Glutamatergic neuron (in vitro differentiated cells): ENCODE results near the gene SPAG17. TPM values are rescaled to one million over a fixed set of nuclear protein-coding genes. Genes with fewer than 3 reads are reported as not detected.

Experiments used
- DNase-seq: peaks from one replicate; pipeline ENCODE4 v3.0.0; 2022
- H3K27ac Mint-ChIP-seq: one replicate; pipeline ENCODE4 v1.8.0; 2020; ENCODE audit warnings: mild to moderate bottlenecking, mixed read lengths, inconsistent platforms; ENCODE audit not compliant: unreplicated experiment
- H3K27me3 Mint-ChIP-seq: one replicate; pipeline ENCODE4 v1.8.0; 2020; ENCODE audit warnings: mild to moderate bottlenecking, moderate library complexity, mixed read lengths, inconsistent platforms; ENCODE audit not compliant: unreplicated experiment
- H3K36me3 Mint-ChIP-seq: one replicate; pipeline ENCODE4 v1.8.0; 2020; ENCODE audit warnings: mild to moderate bottlenecking, mixed read lengths, inconsistent platforms; ENCODE audit not compliant: unreplicated experiment
- H3K4me1 Mint-ChIP-seq: one replicate; pipeline ENCODE4 v1.8.0; 2020; ENCODE audit warnings: mild to moderate bottlenecking, low read depth, mixed read lengths, inconsistent platforms; ENCODE audit not compliant: unreplicated experiment
- H3K4me3 Mint-ChIP-seq: one replicate; pipeline ENCODE4 v1.8.0; 2020; ENCODE audit warnings: mild to moderate bottlenecking, mixed read lengths, inconsistent platforms; ENCODE audit not compliant: unreplicated experiment
- H3K9me3 Mint-ChIP-seq: one replicate; pipeline ENCODE4 v1.8.0; 2020; ENCODE audit warnings: mild to moderate bottlenecking, moderate library complexity, mixed read lengths, inconsistent platforms; ENCODE audit not compliant: unreplicated experiment
- total RNA-seq: library from RNA; stranded (reverse); fragmentation: NEBNext Ultra II Directional; extraction: Animal tissue kit (Norgen Biotek cat#: 25700); gene quantifications from one replicate; pipeline ENCODE4 v1.2.1, GENCODE V29; 2021; ENCODE audit not compliant: unreplicated experiment
- TF ChIP-seq, protein P1 (sequence below): fragments of 200-600 bp; sonication (generic); IDR thresholded peaks from one replicate; pipeline ENCODE4 v1.5.0; 2021; ENCODE audit not compliant: partially characterized antibody, unreplicated experiment

The SPAG17 gene
- total RNA-seq, 1 donor from 2014 or later, result not detected

DNA sequence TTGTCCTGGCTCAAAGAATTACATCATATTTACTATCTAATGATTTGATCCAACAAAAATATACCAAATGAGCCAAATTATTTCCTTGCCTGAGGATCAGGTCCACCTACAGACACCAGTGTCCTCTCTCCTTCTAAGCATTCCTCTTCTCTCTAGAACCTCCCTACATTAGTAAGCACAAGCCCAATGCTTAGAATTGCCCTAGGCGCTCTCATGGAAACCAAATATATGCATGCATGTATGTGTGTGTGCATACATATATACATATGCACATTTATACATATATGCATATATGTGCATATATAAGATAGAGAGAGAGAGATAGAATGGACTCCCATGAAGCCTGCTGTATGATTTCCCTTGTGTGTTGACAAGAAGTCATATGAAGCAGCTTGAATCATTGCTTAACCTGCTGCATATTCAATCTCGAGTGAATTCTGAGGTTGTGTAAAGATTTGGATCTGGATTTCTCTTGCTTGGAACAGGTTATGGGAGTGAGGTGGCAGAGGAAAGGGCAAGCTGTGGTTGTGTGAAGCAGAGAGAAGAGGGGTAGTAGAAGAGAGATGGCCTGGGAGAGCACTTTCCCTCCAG is 66.1 kb downstream of the SPAG17 start:
- Mint-ChIP-seq H3K4me3 (no peak overlapping the region), H3K27me3 (peaks cover 2% of the 10 kb centered on the region), H3K9me3 (no peaks in the 10 kb centered on the region), H3K27ac (no peak overlapping the region), H3K36me3 (no peaks in the 10 kb centered on the region), H3K4me1 (no peaks in the 10 kb centered on the region)
- DNase-seq, result no peak
- TF ChIP-seq, protein P1, sequence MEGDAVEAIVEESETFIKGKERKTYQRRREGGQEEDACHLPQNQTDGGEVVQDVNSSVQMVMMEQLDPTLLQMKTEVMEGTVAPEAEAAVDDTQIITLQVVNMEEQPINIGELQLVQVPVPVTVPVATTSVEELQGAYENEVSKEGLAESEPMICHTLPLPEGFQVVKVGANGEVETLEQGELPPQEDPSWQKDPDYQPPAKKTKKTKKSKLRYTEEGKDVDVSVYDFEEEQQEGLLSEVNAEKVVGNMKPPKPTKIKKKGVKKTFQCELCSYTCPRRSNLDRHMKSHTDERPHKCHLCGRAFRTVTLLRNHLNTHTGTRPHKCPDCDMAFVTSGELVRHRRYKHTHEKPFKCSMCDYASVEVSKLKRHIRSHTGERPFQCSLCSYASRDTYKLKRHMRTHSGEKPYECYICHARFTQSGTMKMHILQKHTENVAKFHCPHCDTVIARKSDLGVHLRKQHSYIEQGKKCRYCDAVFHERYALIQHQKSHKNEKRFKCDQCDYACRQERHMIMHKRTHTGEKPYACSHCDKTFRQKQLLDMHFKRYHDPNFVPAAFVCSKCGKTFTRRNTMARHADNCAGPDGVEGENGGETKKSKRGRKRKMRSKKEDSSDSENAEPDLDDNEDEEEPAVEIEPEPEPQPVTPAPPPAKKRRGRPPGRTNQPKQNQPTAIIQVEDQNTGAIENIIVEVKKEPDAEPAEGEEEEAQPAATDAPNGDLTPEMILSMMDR, result no peak

- TF ChIP-seq, protein P1, result no peak
- Mint-ChIP-seq H3K27me3 (peaks cover 2% of the 10 kb centered on the region), H3K9me3 (no peaks in the 10 kb centered on the region), H3K4me1 (no peaks in the 10 kb centered on the region), H3K4me3 (no peak overlapping the region), H3K27ac (no peak overlapping the region), H3K36me3 (no peaks in the 10 kb centered on the region)
- DNase-seq, result no peak
Measured at GRCh38 chr1:118118469-118118868, 66.6 kb downstream of the SPAG17 start.

- no peaks in the 10 kb centered on the region for H3K9me3 Mint-ChIP-seq
- no peaks in the 10 kb centered on the region for H3K36me3 Mint-ChIP-seq
- no peak overlapping the region for H3K27ac Mint-ChIP-seq
- no peak overlapping the region for H3K4me3 Mint-ChIP-seq
- TF ChIP-seq, protein P1, result no peak
- H3K27me3 Mint-ChIP-seq, result peaks cover 2% of the 10 kb centered on the region
- H3K4me1 Mint-ChIP-seq, result no peaks in the 10 kb centered on the region
- no peak for DNase-seq
Measured at GRCh38 chr1:118117521-118117920, 67.5 kb downstream of the SPAG17 start.

DNA sequence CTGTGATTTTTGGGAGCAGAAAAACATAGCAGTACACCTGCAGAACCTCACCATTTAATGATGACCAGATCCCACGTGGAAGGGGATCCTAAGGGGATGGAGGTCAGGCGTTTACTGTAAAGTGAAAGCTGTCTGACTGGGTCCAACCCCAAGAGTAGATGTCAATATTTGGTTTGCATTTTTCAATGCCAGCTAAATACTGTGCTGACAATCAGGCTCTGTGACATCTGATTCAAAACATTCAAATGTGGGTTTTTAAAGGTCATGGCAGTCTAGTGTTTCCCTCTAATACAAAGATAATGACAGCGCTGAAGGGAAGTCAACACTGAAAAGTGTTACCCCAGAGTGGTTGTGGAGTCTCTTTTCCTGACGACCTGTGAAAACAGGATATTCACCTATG is 68.1 kb downstream of the SPAG17 start:
- Mint-ChIP-seq H3K27me3 (peaks cover 2% of the 10 kb centered on the region), H3K36me3 (no peaks in the 10 kb centered on the region), H3K4me3 (no peak overlapping the region), H3K4me1 (no peaks in the 10 kb centered on the region), H3K27ac (no peak overlapping the region), H3K9me3 (no peaks in the 10 kb centered on the region)
- DNase-seq, result no peak
- TF ChIP-seq, protein P1, result no peak

DNA sequence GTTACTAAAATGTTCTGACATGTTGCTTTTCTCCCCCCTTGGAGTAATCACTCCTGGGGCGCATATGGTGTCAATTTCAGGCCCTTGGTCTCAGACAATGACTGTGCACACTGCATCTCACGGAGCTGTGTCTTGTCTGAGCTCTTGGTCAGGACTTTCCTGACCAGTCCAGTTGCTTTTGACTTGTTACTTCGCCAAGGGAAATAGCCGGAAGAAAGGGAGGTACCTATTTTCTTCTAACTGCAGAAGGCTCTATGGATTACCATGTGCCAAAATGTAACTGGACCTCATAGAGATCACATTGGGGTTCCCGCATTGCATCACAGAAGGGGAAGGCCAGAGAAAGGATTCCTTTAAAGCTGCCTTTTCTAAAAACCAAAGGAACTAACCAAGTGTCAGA is 68.6 kb downstream of the SPAG17 start:
- peaks cover 2% of the 10 kb centered on the region for H3K27me3 Mint-ChIP-seq
- no peaks in the 10 kb centered on the region for H3K4me1 Mint-ChIP-seq
- no peaks in the 10 kb centered on the region for H3K9me3 Mint-ChIP-seq
- H3K27ac Mint-ChIP-seq, result no peak overlapping the region
- DNase-seq, result no peak
- H3K4me3 Mint-ChIP-seq, result no peak overlapping the region
- no peaks in the 10 kb centered on the region for H3K36me3 Mint-ChIP-seq
- TF ChIP-seq, protein P1, result no peak
